ENCODE measurements around the gene ZNF775.

ZNF775 gene

DNA sequence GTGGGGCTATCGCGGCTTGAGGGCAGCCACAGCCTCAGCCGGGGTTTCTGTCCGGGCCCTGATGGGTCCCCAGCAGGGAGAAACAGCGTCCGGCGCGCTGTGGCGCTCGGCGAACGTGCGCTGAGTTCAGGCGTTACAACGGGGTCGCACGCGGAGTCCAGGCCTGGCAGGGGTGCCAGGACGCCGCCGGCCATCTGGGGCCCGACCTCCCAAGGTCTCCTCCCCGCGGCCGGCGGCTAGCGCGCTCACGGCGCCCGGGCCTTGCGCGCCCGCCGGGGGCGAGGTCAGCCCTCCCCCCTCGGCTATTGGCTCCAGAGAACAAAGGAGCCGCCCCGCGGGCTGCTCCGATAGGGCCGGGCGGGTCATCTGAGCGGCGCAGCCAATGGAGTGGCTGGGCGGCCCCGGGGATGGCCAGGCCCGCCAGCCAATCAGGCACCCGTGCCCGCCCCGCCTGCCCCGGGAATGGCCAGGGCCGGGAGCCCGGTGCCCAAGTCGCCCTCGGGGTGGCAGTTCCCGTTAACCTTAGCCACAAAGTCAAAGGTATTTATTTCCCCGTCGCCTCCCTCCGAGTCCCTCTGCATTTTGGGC lies at the start of gene ZNF775:
Gene ZNF775 (plus strand): TSS at position 478 of the 588 bp plus-strand sequence. CDS start 9,141 bp downstream, outside the sequence.
- peak; percentile 89 for DNase-seq

DNA sequence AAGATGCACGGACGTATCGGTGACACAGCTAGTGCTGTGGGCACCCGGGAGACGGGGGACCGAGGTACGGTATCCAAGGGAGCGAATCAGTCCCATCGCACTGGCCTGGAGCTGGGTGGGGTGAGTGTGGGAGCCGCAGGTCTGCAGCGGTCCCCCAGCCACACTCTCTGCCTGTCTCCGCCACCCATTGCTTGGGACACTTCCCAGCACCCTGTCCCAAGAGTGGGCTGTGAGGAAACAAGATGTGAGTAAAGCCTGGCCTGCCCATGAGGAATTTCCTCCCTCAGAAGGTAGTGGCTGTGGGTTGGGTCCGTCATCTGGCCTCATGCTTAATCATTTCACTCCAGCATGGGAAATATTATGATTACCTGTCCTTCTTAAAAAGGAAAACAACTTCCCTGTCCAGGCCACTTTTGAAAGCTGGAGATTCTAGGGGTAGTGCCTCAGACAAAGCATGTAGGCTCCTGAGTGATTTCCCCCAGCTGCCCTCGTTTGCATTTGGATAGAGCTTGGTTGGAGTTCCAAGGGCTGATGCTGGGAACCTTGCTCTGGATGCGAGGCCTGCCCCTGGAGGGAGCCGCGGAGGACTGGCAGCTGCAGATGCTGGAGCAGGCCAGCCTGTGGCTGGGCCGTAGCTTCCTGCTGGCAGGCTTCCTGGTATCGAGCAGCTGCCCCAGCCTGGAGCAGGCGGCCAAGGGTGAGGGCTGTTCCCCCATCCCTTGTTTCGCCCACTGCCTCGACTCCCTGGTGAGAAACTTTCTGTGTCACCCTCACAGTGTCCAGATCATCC lies 49.6 kb upstream of the ZNF775 start:
- no peak for DNase-seq

DNA sequence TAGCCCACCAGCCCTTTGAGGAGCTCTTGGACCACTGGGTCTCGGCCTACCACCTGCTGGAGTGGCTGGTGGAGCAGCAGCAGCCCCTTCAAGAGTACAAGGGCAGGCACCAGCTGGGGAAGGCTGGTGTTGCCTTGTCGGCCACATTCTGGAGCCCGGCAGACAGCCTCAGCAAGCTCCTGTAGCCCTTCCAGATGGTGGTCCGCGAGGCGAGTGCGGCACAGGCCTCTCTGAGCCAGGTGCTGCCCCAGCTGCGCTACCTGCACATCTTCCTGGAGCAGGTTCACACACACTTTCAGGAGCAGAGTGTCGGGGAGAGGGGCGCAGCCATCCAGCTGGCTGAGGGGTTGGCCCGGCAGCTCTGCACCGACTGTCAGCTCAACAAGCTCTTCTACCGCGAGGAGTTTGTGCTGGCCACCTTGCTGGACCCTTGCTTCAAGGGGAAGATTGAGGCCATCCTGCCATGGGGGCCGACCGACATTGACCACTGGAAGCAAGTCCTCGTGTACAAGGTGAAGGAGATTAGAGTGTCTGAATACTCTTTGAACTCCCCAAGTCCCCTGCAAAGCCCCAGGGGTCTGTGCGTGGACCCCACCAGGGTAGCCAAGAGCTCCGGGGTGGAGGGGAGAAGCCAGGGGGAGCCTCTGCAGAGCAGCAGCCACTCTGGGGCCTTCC lies 48.8 kb upstream of the ZNF775 start:
- DNase-seq = no peak

DNA sequence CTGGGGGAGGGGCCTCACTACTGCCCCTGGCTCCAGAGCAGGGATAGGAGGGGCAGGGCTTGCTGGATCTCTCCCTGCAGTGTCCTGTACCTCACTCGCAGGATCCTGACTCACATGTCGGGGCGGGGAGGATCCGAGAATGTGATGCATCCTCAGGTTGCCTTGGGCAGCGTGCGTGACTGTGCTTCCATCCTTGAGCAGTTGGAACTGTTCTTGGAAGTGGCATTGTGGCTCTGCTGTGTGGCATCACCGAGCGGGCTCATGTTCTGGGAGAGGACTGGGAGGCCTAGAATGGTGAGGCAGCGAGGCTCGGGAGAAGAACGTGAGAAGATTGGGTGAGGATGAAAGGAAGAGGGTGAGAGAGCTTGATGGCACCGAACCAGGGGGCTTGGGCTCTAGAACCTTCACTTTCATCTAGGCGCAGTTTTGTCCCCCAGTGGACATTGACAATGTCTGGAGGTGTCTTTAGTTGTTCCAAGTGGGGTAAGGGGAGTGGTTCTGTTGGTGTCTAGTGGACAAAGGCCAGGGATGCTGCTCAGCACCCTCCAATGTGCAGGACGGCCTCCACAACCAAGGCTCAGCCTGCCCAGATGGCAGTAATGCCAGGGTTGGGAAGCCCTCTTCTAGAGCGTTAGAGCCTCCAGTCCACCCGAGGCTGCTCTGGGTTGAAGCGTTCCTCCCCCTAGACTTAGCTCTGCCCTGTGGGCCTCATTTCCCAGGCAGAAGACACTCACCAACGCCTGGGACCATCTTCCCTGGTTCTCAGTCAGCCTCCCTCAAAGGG lies 46.1 kb upstream of the ZNF775 start:
- no peak for DNase-seq

DNA sequence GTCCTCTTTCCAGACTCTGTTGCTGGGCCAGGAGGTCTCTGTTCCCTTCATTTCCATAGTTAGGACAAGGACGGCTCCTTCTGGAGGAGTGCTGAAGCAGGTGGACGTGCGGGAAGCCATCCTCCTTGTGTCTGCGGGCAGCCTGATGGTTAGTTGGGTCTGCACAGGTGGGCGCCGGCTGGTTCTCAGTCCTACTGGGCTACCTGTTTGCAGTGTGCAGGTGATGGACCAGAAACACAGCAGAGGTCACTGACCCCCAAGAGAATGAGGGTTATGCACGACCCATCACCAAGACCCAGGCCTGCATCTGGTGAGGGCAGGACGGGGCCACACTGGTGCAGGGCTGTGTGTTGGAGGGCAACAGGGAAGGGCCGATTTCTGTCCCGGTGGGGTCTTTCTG lies 45.5 kb upstream of the ZNF775 start:
- no peak for DNase-seq

DNA sequence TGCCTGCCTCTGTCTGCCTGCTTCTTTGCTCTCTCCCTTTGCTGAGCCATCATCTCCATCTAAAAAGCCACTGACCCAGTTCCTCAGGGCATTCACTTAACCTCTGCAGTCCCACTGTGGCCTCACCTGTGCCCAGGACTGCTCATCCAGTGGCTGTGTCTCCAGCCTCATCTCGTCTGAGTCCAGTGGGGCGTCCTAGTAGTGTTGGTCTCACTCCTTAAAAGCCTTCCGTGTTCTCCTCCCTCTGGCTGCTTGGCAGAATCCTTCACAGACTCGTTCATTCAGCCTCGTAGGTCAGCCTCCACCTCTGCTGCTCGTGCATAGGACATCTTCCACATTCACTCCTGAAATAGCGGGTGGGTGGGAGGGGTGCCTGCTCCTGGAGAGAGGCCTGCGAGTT lies 45.0 kb upstream of the ZNF775 start:
- DNase-seq = no peak

DNA sequence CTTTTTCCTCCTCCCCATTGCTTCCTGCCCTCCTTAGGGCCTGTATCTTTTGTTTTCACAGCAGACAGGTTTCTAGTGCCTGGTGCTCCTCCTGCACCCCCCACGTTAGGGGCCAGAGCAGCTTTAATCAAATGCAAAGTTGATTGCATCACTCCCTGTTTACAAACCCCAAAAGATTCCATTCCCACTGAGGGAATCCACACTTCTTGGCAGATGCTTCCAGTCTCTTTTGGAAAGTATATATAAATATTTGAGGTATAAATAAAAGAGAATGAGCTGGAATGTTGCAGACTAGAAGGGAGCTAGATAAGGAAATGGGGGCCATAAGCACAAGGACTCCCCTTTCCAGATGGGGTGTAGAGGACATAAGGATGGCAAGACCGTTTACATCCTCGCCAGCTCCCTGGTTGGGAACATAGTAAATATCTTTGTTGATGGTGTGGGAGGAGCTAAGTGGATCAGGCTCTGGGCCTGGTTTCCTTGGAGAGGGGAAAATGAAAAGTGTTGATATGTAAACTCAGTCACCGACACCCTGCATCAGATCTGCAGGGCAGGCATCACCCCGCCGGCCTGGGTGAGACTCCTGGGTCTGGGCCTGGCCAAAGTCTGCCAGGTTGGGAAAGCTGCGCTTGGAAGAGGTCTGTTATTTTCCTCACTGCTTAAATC lies 43.9 kb upstream of the ZNF775 start:
- no peak for DNase-seq

DNA sequence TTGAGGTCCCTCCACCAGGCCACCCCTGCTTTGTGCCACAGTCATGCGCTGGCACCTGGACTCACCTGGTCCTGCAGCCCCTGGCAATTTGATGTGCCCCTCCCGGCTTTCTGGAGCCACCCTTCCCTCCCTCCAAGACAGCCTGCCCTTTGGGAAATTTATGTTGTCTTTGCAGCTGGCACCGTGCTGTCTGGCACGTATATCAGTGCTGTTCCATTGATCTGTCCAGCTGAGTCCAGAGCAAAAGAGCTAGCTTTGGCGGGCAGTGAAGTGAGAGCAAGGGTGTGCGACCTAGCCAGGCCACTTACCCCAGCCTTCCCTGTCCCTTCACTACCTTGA lies 43.4 kb upstream of the ZNF775 start:
- no peak for DNase-seq

DNA sequence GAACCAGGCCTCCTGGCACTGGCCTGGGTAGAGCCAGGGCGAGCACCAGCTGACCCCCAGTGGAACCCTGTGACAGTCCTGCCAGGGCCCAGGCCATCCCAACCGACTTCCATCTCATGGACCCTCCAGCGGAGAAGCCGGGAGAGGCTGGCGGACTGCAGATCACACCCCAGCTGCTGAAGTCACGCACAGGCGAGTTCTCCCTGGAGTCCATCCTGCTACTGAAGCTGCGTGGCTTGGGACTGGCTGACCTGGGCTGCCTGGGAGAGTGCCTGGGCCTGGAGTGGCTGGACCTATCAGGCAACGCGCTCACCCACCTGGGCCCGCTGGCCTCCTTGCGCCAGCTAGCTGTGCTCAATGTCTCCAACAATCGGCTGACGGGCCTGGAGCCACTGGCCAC lies 42.4 kb upstream of the ZNF775 start:
- no peak for DNase-seq

DNA sequence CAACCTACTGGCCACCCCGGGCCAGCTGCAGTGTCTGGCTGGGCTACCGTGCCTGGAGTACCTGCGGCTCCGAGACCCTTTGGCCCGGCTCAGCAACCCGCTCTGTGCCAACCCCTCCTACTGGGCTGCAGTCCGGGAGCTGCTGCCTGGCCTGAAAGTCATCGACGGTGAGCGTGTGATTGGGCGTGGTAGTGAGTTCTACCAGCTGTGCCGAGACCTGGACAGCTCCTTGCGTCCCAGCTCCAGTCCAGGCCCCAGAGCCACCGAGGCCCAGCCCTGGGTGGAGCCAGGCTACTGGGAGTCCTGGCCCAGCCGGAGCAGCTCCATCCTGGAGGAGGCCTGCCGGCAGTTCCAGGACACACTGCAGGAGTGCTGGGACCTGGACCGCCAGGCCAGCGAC lies 42.0 kb upstream of the ZNF775 start:
- DNase-seq = no peak

DNA sequence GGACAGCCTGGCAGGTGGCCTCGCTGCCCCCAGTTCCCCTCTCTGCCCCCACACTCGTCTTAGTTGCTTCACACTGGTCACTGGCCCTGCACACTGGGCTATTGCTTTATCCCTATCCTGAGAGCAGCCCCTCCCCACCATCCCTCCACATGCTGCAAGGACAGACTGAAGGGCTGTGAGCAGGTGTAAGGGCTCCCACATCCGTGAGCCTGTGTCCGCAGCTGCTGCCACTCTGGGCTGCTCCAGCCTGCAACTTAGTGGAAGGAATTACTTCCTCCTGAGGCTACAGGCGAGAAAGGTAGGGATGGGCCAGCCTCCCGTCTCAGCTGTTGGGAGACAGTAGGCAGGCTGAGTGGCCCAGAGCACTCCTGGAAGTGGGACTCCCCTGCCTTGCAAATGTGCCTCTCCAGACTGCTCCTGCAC lies 41.5 kb upstream of the ZNF775 start:
- no peak for DNase-seq

DNA sequence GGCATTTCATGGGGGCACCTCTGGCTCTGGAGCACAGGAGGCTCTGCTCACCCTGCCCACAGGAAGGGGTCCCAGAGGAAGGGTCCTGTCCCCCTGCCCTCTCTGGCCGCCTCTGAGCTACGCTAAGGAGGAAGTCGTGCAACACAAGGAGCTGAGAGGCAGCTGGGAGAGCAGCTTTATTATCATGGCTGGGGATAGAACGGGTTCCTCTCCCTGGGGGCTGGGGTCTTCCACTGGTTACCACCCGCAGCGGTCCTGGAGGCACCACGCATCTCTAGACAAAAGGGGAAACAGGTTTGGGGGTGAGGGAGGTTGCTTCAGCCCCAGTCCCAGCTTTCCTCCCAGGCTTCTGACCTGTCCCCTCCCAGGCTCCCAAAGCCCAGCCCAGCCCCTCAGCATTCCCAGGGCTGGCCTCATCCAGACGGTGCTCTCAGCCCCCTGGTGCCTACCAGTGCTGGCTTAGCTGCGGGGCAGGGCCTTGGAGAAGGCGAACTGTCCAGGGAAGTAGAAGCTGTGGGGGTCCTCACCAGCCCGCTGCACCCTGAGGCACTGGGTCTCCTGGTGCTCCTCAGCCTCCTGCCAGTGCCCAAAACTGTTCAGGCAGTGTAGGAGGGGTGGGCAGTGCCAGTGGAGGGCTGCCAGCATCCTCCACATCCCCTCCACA lies 40.8 kb upstream of the ZNF775 start:
- DNase-seq = no peak

DNA sequence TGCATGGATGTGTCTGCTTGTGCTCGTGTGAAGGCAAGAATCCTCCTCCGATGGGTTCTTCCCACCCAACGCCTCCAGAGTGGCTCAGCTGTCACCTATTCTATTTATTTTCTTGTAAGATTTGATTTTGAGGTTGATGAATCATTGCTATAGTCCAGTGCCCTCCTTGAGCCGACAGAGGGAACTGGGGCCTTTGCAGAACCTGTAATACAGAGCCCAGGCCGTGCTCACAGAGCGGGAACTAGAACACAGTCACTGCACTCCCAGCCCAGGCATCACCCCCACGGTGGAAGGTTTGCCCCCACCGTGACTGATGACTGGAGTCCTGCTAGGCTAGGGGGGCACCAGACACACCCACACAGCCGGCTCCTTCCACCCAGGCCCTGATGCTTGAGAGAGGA lies 39.7 kb upstream of the ZNF775 start:
- no peak for DNase-seq

DNA sequence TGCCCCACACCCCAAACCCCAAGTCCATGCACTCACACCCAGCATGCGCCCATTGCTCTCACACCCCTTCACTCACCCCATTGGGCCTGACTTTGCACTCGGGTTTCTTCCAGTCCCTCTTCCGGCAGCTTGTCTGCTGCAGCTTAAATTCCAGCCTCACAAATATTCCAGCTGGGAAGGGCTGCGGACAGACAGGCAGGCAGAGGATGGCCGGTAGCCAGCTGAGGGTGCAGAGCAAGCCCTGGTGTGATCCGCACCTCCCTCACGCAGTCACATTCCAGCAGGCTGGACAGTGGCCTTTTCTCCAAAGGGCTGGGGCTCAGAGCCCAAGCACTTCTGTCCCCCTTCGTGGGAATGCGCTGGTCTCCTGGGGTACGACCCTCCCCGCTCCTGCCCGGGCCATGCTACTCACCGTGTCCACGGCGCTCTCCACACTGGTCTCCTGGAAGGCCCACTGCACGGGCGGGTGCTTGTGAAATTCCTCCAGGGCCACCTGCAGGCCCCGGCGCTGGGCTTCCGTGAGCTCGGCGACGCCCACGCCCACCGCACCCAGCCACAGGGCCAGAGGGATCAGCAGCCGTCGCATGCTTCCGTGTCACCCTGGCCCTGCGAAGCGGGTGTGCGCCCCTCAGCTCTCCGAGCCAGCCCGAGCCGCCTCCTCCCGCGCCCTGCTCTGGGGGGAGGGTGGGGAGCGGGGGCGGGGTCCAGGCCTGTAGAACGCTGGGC lies 38.9 kb upstream of the ZNF775 start:
- no peak for DNase-seq

DNA sequence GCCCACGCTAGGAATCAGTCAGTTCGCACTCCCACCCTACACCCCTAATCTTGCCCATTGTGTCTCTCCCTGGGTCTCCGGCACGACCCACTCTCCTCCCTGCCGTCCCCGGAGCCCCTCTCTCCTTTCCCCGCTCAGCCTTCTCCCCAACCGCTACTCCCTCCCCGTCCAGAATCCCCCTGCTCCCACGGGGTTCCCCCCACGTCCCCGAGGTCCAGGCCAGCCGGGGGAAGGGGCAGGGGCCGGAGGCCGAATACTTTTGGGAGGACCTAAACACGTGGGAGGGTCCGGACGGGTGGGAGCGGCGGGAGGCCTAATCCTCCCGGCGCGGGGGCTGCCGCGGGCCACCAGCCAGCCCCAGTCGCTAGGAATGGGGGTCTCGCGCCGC lies 38.3 kb upstream of the ZNF775 start:
- no peak for DNase-seq

DNA sequence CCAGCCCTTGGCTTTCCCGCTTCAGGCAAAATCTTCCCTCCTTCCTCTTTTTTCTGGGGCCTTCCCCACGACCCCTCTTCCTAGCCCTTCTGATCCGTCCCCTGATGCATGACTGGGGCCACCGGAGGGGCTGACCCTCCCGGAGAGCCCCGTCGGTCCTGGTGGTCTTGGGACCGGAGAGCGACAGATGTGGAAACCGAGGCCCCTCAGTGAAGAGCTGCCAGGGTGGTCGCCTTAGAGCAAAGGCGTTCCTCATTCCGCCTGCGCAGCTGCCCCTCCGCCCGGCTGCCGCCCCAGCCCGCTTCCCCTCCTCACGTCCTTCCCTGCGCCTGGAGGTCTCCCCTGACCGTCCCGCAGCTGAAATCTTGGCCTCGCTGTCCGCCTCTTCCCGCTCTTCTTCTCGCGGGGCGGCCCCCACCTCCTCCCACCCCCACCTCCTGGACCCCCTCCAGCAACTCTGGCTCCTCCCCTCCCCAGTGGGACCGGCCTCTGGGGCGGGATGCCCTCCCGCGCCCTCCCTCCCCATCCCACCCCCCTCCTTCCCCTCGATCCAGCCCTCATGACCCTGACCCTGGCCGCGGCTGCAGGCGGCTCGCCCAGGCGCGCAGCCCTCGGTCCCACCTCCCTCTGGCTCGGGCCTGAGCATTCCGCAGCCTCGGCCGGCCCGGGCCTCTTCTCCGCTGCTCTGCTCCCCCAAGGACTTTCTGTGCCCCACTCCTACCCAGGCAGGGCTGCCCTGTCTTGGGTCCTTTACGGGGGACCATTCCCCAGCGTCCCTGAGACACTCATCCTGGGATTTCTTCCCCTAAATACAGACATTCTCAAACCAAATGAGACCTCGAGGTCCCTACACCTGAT lies 37.6 kb upstream of the ZNF775 start, which contains the start of gene RARRES2:
Gene RARRES2 (minus strand): TSS at position 367 of the 858 bp plus-strand sequence. CDS start 1,020 bp downstream, outside the sequence.
- DNase-seq = no peak

DNA sequence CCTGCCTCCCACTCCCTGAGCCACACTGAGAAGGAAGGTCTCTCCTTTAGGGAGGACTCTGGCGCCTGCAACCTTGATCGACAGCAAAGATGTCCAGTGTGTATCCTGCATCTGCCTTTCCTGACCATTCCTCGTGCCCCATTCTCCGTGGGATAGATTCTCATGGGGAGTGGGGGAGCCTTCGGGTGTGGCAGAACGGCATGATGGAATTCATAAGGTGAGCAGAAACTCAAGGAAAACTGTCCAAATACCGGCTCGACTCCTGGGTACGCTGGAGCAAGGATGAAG lies 37.1 kb upstream of the ZNF775 start:
- DNase-seq = no peak

DNA sequence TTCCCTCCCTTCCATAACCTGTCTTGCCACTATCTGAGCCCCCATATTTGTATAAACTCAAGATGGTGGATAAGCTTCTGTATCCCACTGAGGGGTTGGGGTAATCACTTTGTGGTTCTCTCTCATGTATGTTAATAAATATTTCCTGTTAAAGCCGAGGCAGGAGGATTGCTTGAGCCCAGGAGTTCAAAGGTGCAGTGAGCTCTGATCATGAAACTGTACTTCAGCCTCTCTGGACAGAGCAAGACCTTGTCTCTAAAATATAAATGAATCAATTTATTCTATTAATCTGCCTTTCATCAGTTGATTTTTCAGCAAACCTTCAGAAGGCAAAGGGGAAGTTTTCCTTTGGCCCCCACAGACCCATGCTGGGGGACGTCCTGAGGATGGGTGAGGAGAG lies 35.9 kb upstream of the ZNF775 start:
- DNase-seq = no peak

DNA sequence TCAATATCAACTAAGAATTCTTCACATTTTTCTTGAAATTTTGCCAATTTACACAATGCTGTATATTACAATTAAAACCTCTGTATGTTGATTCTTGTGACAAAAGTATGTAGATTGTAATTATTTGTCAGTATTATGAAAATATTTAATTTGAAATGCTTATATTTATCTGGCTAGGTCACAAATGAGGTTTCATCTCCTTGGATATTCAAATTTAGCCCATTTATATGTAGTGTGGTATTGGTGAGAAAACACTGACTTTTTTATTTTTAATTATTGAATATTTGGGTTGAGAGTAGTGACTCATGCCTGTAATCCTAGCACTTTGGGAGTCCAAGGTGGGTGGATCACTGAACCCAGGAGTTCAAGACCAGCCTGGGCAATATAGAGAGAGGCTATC lies 34.8 kb upstream of the ZNF775 start:
- DNase-seq = no peak

DNA sequence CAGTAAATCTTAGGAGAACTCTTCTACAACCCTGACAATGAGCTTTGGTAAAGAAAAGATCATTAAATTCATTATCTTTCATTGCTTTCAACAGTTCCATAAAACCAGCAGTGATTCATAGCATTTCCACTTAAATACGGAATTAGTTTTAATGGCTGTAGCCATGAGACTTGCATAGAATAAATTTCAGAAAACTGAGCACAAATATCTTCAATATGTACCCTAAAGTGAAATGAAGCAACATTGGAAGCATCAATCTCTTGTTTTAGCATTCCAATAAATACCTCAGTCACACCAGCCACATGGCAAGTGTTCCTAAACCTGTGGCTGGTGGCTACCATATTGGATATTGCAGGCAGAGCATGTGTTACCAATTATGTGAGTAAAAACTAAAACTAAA lies 34.1 kb upstream of the ZNF775 start:
- DNase-seq = no peak

DNA sequence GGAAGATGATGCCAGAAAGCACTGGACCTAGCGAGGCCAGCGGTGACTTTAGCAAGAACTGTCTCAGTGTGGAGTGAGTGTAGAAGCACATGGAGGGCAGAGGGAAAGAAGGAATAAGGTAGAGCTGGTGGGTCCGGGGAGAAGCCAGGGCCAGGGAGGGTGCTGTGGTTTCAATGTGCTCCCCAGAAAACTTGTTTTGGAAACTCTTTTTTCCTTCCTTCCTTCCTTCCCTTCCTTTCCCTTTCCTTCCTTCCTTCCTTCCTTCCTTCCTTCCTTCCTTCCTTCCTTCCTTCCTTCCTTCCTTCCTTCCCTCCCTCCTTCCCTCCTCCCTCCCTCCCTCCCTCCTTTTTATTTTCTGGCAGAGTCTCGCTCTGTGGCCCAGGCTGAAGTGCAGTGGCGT lies 32.2 kb upstream of the ZNF775 start:
- no peak for DNase-seq

Data from amniotic stem cell (primary cell).